C4-2B (cell line): Measurements from ENCODE around the gene ITPR1.

Experiments
- H3K27ac ChIP-seq: fragments of 450-650 bp; 2 replicates; pipeline ENCODE4 v1.5.1; 2017
- ZFX ChIP-seq: fragments of 450-650 bp; IDR thresholded peaks from 2 replicates; pipeline ENCODE4 v1.6.1; 2017
- TF ChIP-seq, protein P1 (sequence below): fragments of 450-650 bp; conservative IDR thresholded peaks from 2 replicates; pipeline ENCODE4 v1.5.1; 2017; ENCODE audit warnings: mild to moderate bottlenecking

Gene ITPR1

DNA sequence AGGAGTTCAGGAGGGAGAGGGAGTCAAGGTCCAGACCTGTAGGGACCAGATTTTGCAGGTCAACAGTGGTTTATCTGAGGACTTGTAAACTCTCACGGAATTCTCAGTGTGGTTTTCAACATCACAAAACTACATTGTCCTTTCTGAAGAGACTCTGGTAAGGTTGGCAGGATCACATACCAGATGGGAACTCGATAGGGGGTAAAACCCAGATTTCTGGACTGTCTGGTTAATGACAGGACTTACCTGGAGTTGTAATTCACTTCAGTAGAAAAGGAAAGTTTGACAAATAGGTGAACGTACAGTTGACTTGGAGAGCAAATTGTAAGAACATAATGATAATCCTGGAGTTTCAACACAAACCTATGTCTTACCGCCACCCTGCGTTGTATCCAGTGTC, 5.3 kb downstream of the ITPR1 start:
- no peak for TF ChIP-seq ZFX
- TF ChIP-seq, protein P1, sequence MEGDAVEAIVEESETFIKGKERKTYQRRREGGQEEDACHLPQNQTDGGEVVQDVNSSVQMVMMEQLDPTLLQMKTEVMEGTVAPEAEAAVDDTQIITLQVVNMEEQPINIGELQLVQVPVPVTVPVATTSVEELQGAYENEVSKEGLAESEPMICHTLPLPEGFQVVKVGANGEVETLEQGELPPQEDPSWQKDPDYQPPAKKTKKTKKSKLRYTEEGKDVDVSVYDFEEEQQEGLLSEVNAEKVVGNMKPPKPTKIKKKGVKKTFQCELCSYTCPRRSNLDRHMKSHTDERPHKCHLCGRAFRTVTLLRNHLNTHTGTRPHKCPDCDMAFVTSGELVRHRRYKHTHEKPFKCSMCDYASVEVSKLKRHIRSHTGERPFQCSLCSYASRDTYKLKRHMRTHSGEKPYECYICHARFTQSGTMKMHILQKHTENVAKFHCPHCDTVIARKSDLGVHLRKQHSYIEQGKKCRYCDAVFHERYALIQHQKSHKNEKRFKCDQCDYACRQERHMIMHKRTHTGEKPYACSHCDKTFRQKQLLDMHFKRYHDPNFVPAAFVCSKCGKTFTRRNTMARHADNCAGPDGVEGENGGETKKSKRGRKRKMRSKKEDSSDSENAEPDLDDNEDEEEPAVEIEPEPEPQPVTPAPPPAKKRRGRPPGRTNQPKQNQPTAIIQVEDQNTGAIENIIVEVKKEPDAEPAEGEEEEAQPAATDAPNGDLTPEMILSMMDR, result no peak
- no peak overlapping the region for H3K27ac ChIP-seq

DNA sequence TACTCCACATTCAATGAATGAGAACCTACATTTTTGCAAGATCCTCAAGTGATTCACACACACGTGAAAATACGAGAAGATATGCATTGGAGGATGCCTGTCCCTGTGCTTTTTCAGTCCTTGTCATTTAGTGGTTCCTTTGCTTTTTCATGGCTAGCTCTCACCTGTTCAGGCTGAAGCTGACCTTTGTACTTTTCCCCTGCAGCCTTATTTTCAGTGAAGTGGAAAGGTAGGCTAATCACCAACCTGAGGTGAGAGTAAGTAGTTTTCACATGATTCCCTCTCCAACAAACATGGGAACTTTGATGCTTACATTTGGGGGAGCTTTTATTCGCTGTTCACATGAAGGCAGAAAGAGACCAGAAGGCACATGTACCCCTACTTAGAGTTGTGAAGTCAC, 8.3 kb downstream of the ITPR1 start:
- no peak for TF ChIP-seq ZFX
- TF ChIP-seq, protein P1, result no peak
- no peak overlapping the region for H3K27ac ChIP-seq

DNA sequence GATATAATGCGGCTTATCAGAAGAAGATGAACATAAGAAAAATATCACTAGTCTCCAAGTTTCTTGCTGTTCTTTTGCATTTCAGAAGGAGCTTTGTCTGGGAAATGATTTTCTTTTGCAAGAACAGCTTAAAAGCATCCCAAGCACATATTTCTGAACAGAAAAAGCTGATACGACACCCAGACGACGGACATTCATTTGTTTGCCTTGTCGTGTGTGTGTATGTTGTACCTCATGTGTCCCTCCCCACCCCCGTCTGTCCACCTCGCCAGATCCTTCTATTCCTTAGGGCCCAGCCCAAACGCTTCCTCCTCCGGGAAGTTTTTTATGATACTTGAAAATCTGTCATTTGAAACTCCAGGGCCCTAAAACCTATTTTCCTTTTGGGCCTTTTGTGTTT, 8.8 kb downstream of the ITPR1 start:
- H3K27ac ChIP-seq, result no peak overlapping the region
- TF ChIP-seq ZFX, result no peak
- TF ChIP-seq, protein P1, result no peak

DNA sequence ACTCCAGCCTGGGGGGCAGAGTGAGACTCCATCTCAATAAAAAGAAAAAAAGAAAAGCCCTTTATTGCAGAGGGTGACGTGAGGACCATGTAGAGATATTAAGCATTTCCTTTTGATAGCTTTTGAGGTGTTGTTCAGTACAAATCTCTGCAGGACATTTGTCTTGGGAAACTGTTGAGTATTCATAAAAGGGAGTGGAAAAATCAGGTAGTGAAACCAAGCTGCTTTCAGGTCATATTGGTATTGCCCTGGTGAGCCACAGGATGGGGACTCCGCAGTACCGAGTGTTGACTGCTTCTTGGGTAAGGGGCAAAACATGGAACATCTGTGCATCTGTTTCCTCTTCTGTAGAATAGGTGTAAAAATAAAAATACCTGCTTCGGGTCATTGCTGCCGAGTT, 9.9 kb downstream of the ITPR1 start:
- no peak overlapping the region for H3K27ac ChIP-seq
- TF ChIP-seq, protein P1, result no peak
- no peak for TF ChIP-seq ZFX

DNA sequence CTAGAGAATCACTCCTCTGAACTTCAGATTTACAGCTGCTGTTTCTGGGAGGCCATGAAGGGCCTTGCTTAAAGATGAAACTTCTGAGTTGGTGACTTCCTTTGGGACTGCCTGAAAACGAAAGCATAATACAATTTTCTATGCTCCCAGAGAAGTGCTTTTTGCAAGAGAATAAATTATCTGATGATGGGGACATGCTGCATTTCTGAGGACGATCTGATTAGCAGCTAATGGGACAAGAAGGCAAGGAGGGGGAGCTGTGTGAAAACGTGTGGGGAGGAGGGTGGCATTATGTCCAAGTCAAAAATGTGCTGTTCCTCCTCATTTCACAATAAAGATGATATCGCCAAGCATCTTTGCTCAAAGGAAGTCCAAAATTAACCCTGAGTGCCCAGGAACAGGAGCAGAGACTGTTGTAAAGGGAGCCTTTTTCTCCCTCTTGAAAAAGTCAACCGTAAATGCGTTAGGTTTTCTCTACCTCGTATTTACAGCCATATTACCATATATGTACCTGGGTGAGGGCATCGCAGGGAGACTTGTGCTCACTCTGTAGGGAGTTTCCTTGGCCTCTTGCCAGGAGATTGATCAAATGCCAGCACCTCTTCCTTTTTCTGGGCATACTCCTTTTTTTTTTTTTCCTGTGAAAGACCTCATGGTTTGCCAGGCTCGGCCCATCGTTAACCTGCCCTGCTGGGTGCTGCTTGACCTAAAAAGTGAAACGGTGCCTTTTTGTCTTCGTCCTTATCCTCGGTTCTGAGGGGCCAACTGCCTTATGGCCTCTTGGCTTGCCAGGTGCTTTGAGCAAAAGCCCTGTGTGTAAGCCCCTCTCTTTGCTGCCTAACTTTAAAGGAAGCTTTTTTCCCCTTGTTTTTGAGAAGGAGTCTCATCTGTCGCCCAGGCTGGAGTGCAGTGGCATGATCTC, 11.5 kb downstream of the ITPR1 start:
- no peak for TF ChIP-seq ZFX
- TF ChIP-seq, protein P1, result no peak
- H3K27ac ChIP-seq, result peak overlapping the region; percentile 34

DNA sequence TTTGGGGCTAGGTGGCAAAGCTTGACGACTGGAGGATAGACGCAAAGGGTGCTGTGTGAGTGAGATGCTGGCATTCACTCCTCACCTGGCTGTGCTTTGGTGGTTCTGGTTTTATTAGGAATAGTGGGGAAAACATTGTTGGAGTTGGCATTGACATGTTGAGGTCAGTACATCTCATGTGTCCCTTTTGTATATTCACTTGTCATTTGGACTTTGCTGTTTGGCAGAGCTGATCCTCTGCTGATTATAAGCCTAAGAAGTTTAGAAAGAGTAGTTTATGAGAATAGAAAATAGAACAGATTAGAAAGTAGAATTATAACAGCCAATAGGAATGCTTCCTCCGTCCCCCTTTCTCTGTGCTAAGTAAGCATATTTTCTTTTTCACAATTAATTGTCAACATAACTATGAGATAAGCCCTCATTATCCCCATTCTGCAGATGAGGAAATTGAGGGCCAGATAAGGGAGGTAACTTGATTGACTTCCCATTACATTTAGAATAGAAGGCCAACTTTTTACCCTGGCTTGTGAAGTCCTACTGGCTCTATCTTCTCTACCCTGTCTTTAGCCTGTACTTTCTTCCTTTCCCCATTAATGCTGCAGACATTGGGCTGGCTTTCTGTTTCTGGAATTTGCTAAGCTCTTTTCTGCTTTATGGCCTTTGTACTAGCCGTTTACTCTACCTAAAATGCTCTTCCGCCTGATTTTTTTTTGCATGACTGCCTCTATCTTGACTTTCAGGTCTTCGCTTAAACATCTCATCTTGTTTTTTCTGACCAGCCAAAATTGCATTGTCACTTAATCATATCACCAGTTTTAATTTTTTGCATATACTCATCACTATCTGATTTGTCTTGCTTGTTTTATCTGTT, 12.8 kb downstream of the ITPR1 start:
- peak overlapping the region; percentile 34; the same call in 1 of the 2 replicates for H3K27ac ChIP-seq
- no peak for TF ChIP-seq ZFX
- TF ChIP-seq, protein P1, result no peak
